ENCODE results near the gene KERA. TPM values are rescaled to one million over a fixed set of nuclear protein-coding genes. Genes with fewer than 3 reads are reported as not detected.

The KERA gene
- polyA plus RNA-seq, 1 donor (not counting 4 experiments of a cell fraction or from before 2014, with no cell fraction given): not detected

DNA sequence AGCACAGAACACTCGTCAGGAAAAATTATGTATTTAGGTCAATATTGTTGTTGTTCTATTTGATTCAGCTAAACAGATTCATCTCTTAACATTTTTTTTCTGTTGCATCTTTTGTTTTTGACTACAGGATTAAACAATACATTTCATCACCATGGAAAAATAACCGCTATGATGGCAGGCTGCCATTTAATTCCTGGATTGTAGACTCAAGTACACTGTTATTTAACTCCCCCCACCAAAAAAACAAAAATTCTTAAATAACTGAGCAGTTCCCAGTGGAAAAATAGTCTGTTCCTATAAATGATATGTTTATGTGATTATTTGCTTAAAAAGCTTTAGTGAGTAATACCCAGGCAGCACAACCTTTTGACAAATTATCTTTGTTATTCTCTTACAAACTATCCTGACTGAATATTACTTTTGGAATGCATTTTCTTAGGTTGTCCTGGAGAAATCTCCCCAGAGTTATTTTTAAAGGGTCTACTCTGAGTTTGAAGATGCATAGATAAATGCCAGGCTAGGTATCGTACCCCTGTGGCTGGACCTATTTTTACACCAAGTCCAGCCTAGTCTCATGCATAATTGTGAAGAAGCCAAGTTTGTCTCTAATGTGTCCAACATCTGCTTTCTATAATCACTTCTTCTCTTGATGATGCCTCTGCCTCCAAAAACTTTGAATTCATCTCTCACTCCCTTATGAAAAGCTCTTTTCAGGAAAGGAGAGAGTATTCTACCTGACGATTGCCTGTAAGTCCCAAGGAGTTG, 3.7 kb downstream of the KERA start:
- no peak for FAIRE-seq
- TF ChIP-seq, protein P1, sequence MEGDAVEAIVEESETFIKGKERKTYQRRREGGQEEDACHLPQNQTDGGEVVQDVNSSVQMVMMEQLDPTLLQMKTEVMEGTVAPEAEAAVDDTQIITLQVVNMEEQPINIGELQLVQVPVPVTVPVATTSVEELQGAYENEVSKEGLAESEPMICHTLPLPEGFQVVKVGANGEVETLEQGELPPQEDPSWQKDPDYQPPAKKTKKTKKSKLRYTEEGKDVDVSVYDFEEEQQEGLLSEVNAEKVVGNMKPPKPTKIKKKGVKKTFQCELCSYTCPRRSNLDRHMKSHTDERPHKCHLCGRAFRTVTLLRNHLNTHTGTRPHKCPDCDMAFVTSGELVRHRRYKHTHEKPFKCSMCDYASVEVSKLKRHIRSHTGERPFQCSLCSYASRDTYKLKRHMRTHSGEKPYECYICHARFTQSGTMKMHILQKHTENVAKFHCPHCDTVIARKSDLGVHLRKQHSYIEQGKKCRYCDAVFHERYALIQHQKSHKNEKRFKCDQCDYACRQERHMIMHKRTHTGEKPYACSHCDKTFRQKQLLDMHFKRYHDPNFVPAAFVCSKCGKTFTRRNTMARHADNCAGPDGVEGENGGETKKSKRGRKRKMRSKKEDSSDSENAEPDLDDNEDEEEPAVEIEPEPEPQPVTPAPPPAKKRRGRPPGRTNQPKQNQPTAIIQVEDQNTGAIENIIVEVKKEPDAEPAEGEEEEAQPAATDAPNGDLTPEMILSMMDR (optimal IDR thresholded peaks at IDR 0.05 in 1 of 3, IDR thresholded peaks at IDR 0.05 in 1 of 3, conservative IDR thresholded peaks at IDR 0.05 in 1 of 3; ENCODE audit: extremely low read depth in 1 of 3, insufficient read depth in 2 of 3, low read length in 3 of 3): no peak
- TF ChIP-seq EZH2 (IDR thresholded peaks at IDR 0.05; ENCODE audit: low read length): no peak
- Histone ChIP-seq H3K9ac (ENCODE audit: control insufficient read depth, extremely low read depth, insufficient read depth, low read length) (no peak overlapping the region), H3K36me3 (ENCODE audit: control insufficient read depth in 2 of 2, extremely low read depth in 1 of 2, insufficient read depth in 2 of 2, low read length in 2 of 2) (no peaks in the 10 kb centered on the region), H3K9me3 (ENCODE audit: control insufficient read depth, low read depth, low read length) (no peaks in the 10 kb centered on the region), H3K79me2 (ENCODE audit: control insufficient read depth, insufficient read depth, low read length) (no peaks in the 10 kb centered on the region), H2AFZ (ENCODE audit: control insufficient read depth, low read length) (no peak overlapping the region), H3K27me3 (ENCODE audit: control insufficient read depth, extremely low read depth, insufficient read depth, low read length) (no peaks in the 10 kb centered on the region), H3K4me2 (ENCODE audit: control insufficient read depth, extremely low read depth, insufficient read depth, low read depth, low read length) (no peak overlapping the region), H3K4me1 (ENCODE audit: control insufficient read depth, extremely low read depth, insufficient read depth, low read length) (no peaks in the 10 kb centered on the region), H4K20me1 (ENCODE audit: control insufficient read depth, extremely low read depth, insufficient read depth, low read length) (no peaks in the 10 kb centered on the region), H3K4me3 (ENCODE audit: control insufficient read depth in 2 of 3, extremely low read depth in 1 of 3, insufficient read depth in 2 of 3, low read depth in 1 of 3, low read length in 3 of 3) (no peak overlapping the region), H3K9me1 (ENCODE audit: control insufficient read depth, extremely low read depth, insufficient read depth, low read length) (no peaks in the 10 kb centered on the region), H3K27ac (ENCODE audit: control insufficient read depth, insufficient read depth, low read length) (no peak overlapping the region)
- DNase-seq (ENCODE audit: low read depth, low spot score): no peak
- dilution Hi-C loops (cut with MboI; ENCODE audit: extremely low pct_ligation_motif_present, low sequenced_read_pairs): no loop called here

DNA sequence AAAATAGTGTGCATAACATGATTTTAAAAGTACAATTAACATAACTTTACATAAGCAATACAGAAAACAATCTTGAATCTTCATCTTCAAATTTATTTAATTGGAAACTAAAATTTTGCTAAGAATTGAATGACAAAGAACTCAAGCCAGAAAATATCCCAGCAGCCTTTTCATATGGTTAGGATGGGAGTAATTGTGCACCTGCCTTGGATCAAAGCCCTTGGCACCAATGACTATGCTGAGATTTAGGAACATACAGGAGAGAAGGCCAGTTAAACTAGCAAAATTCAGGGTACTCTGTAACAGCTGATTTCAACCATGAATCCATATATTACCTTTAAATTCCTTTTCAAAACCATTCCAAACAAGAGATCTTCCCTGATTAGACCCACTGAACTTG, 5.8 kb downstream of the KERA start:
- no peaks in the 10 kb centered on the region for H3K4me1 ChIP-seq (ENCODE audit: control insufficient read depth, extremely low read depth, insufficient read depth, low read length)
- no peaks in the 10 kb centered on the region for H3K79me2 ChIP-seq (ENCODE audit: control insufficient read depth, insufficient read depth, low read length)
- no peaks in the 10 kb centered on the region for H3K9me3 ChIP-seq (ENCODE audit: control insufficient read depth, low read depth, low read length)
- no peak overlapping the region for H3K4me3 ChIP-seq (ENCODE audit: control insufficient read depth in 2 of 3, extremely low read depth in 1 of 3, insufficient read depth in 2 of 3, low read depth in 1 of 3, low read length in 3 of 3)
- no peaks in the 10 kb centered on the region for H3K9me1 ChIP-seq (ENCODE audit: control insufficient read depth, extremely low read depth, insufficient read depth, low read length)
- H3K27ac ChIP-seq (ENCODE audit: control insufficient read depth, insufficient read depth, low read length): no peak overlapping the region
- no peak overlapping the region for H3K4me2 ChIP-seq (ENCODE audit: control insufficient read depth, extremely low read depth, insufficient read depth, low read depth, low read length)
- FAIRE-seq: no peak
- TF ChIP-seq, protein P1 (optimal IDR thresholded peaks at IDR 0.05 in 1 of 3, IDR thresholded peaks at IDR 0.05 in 1 of 3, conservative IDR thresholded peaks at IDR 0.05 in 1 of 3; ENCODE audit: extremely low read depth in 1 of 3, insufficient read depth in 2 of 3, low read length in 3 of 3): no peak
- TF ChIP-seq EZH2 (IDR thresholded peaks at IDR 0.05; ENCODE audit: low read length): no peak
- dilution Hi-C loops (cut with MboI; ENCODE audit: extremely low pct_ligation_motif_present, low sequenced_read_pairs): no loop called here
- H3K9ac ChIP-seq (ENCODE audit: control insufficient read depth, extremely low read depth, insufficient read depth, low read length): no peak overlapping the region
- no peak for DNase-seq (ENCODE audit: low read depth, low spot score)
- H4K20me1 ChIP-seq (ENCODE audit: control insufficient read depth, extremely low read depth, insufficient read depth, low read length): no peaks in the 10 kb centered on the region
- no peaks in the 10 kb centered on the region for H3K27me3 ChIP-seq (ENCODE audit: control insufficient read depth, extremely low read depth, insufficient read depth, low read length)
- H3K36me3 ChIP-seq (ENCODE audit: control insufficient read depth in 2 of 2, extremely low read depth in 1 of 2, insufficient read depth in 2 of 2, low read length in 2 of 2): no peaks in the 10 kb centered on the region
- no peak overlapping the region for H2AFZ ChIP-seq (ENCODE audit: control insufficient read depth, low read length)
